ENCODE results near the gene PPP1R1B.

Gene PPP1R1B

DNA sequence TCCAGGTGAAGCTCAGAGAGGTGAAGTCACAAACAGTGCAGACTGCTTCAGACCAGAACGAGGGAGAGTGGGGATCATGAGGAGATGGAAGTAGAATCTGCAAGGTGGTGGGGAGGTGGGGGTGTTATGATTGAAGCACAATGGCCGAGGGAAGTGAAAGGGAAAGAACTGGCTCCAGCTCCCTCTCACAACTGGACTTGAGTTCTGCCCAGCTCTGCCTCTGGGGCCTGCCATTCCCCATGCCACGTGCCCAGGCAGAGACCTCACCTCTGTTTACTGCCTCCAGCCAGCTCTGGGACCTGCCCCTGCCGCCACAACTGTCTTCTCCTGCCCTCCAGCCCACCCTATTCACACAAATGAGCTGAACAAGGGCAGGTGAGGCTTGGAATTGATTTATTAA, 44.0 kb downstream of the PPP1R1B start:
- no peak for DNase-seq (ENCODE audit: low read depth)
- TF ChIP-seq, protein P1, sequence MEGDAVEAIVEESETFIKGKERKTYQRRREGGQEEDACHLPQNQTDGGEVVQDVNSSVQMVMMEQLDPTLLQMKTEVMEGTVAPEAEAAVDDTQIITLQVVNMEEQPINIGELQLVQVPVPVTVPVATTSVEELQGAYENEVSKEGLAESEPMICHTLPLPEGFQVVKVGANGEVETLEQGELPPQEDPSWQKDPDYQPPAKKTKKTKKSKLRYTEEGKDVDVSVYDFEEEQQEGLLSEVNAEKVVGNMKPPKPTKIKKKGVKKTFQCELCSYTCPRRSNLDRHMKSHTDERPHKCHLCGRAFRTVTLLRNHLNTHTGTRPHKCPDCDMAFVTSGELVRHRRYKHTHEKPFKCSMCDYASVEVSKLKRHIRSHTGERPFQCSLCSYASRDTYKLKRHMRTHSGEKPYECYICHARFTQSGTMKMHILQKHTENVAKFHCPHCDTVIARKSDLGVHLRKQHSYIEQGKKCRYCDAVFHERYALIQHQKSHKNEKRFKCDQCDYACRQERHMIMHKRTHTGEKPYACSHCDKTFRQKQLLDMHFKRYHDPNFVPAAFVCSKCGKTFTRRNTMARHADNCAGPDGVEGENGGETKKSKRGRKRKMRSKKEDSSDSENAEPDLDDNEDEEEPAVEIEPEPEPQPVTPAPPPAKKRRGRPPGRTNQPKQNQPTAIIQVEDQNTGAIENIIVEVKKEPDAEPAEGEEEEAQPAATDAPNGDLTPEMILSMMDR (IDR thresholded peaks at IDR 0.05; ENCODE audit: control insufficient read depth, extremely low read depth, insufficient read depth), result no peak
- H3K4me3 ChIP-seq (ENCODE audit: low read depth, low read length), result no peak overlapping the region

DNA sequence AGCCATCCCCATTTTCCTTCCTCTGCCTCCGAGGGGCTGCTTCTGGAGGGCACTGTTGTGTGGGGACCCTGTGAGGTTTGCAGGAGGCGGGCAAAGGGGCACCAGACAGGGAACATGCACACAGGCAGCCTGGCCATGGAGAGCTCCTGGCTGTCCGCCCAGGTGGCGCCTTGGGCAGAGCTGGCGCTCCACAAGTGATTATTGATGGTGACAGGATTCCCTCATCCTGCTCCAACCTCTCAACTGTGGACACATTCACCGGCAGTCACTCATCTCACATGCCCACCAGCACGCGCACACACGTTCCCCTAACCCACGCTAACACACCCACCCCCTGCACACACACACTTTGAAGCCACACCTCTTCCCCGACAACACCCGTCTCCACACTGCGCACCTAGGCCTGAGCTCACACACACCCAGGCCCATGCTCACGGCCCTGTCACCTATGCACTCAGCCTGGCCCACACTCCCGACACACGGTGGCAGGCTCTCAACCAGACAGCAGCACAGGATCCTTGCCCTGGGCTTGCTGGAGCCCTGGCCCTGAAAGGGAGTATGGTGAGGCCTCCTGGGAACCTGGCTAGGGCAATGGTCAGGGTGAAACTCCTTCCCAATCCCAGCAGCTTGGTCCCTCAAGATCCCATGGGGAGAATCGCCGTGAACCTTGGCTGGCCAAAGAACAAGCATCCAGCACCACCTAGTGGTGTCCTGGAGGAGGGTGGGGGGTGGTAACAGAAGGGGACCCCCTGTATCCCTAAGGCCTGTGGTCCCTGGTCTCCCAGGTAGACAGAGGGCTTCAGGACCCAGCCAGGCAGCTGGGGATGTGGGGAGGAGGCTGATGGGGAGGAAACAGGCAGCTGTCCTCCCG, 45.1 kb downstream of the PPP1R1B start:
- DNase-seq (ENCODE audit: low read depth), result no peak
- H3K4me3 ChIP-seq (ENCODE audit: low read depth, low read length), result no peak overlapping the region

DNA sequence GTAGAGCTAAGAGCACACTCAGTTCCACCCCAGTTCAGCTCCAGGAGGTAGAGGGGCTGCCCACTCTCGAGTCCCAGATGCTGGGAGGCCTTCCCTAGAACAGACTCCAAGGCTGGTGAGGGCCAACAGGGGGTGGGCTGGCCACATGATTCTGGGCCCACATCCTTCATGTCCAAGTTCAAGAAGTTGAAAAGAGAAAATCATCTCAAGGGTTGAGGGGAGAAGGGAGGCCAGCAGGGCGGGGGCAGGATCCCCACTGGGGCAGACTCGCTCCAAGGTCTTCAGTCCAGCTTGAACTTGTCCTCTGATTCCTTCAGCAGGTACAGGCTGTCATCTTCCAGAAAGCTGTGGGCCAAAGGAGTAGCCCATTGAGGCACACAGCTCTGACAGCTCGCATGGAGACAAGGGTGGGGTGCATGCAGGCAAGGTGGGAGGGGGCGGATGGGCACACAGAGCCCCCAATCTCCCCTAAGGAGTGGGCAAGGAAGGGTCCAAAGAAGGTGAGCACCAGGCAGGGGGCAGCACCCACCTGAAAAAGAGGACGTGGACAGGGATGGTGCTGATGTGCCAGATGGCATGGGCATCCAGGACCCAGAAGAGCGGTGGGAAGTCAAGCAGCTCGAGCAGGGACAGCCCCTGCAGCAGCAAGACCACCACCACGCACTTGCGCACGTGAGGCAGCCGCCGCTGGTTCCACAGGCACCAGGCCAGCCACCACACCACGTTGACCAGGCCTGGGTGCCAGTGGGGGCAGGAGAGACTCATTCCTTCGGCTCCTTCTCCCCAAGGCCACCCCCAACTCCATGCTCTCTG, 46.0 kb downstream of the PPP1R1B start:
- no peak overlapping the region for H3K4me3 ChIP-seq (ENCODE audit: low read depth, low read length)
- DNase-seq (ENCODE audit: low read depth), result no peak
- TF ChIP-seq, protein P1 (IDR thresholded peaks at IDR 0.05; ENCODE audit: control insufficient read depth, extremely low read depth, insufficient read depth), result no peak

More for the DNA sequence above, 45.1 kb downstream of the PPP1R1B start:
- TF ChIP-seq, protein P1 (IDR thresholded peaks at IDR 0.05; ENCODE audit: control insufficient read depth, extremely low read depth, insufficient read depth), result peak; percentile 68

DNA sequence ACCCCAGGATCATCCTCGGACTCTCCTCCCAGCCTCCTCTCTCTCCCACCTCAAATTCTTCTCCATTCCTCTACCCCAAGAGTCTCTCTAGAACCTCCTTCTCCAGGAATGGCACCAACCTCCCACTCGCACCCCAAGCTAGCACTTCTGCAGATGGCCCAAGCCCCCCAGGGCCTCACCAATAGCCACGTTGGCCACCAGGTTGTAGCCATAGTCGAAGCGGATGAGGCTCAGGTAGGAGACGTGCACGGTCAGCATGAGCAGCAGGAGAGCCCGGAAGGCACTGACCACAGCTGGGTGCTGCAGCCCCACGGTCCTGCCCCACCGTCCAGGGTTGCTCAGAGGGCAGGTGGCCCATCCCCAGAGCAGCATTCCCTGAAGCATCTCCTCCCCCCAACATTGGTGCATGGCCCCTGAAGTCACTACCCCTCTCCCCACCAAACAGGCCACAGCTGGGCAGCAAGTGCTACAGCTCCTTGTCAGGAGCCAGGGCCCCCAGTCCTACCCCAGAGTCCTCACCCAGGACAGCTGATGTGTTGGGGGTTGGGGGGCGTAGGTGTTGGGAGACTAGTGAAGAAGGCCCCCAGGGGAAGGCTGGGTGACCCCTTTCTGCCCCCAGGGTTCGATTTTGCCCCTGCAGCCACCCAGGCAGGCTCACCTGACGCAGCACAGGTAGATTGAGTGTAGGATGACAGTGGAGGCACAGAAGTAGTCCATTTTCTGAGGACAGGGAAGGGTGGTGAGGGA, 46.8 kb downstream of the PPP1R1B start:
- DNase-seq (ENCODE audit: low read depth), result no peak
- no peak overlapping the region for H3K4me3 ChIP-seq (ENCODE audit: low read depth, low read length)
- TF ChIP-seq, protein P1 (IDR thresholded peaks at IDR 0.05; ENCODE audit: control insufficient read depth, extremely low read depth, insufficient read depth), result no peak

DNA sequence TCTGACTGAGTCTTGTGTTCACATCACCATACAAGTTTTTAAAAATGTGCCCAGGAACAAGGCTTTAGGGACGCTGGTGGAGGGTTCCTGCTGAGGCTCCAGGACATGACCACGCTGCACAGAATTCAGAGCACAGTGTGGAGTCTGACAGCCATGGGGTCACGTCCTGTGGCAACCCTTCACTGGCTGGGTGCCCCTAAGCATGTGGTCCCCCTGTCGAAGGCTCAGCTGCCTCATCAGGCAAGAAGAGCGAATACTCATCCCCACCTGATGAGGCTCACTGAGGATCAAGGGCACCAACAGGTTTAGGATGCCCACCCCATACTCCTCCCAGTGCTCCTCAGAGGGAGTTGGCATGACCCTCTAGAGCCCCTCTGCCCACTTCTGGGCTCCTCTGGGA, 47.4 kb downstream of the PPP1R1B start:
- no peak overlapping the region for H3K4me3 ChIP-seq (ENCODE audit: low read depth, low read length)

More for the DNA sequence above, 47.4 kb downstream of the PPP1R1B start:
- no peak for DNase-seq (ENCODE audit: low read depth)
- TF ChIP-seq, protein P1 (IDR thresholded peaks at IDR 0.05; ENCODE audit: control insufficient read depth, extremely low read depth, insufficient read depth), result no peak

Measured in LNCaP clone FGC (cell line).